Limb (tissue), 2 donors: ENCODE data around the gene NSL1.
"Not testable (repeated sequence)": the region's sequence is repeated elsewhere in the genome, so short reads cannot be mapped to it uniquely, and the experiment has no call there.

ENCODE experiments used
- DNase-seq, 2 donors: peaks; one replicate each; pipeline ENCODE4 v3.0.0-alpha.2; 2016; ENCODE audit errors: extremely low spot score in 2 of 2

Gene NSL1

DNA sequence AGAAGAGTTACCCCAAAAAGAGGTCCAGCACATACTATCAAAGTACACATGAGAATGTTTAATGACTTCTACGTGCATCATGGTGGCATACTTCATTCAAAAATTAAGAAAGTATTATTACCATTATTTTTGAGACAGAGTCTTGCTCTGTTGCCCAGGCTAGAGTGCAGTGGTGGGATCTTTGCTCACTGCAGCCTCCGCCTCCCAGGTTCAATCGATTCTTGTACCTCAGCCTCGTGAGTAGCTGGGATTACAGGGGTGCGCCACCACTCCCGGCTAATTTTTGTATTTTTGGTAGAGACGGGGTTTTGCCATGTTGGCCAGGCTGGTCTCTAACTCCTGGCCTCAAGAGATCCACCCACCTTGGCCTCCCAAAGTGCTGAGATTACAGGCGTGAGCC lies 79.6 kb downstream of the NSL1 start:
- not testable (repeated sequence) for DNase-seq

DNA sequence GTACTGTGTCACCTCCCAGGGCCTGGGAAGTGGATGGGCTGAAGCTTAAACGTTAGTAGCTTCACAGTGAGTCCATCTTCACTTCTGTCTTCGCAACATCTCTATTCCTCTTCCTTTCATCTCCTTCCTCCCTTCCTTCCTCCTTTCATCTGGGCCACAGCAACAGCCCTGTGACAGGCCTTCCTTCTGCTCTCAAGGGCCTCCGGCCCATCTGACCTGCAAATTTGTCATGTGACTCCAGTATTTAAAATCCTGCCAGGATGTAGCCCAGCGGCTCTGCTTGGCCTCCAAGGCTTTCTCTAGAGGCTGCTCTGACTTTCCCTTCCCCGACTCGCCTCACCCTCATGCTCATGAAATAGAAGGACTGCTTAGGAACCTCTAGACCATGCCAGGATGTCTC lies 81.0 kb downstream of the NSL1 start:
- no peak for DNase-seq

DNA sequence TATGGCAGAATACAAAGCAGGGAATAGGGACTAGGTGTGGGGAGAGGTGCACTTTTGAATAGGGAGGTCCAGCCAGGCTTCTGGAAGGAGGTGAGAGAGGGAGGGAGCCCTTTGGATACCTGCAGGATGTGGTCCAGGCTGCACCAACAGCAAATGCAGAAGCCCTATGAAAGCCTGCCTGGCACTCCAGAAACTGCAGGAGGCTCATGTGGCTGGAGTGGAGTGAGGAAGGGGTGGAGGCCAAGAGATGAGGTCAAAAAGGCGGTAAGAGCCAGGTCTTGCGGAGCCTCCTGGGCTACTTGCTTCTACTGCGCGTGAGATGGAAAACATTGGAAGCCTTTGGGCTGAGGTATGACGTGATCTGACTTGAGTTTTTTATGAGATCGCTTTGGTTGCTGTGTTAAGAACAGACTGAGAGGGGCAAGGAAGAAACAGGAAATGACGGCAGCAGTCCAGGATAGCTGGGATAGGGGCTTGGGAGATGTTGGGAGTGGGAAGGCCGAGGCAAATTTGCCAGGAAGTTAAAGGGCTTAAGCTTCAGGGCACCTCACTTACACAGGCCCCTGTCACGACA lies 87.5 kb downstream of the NSL1 start:
- no peak for DNase-seq

DNA sequence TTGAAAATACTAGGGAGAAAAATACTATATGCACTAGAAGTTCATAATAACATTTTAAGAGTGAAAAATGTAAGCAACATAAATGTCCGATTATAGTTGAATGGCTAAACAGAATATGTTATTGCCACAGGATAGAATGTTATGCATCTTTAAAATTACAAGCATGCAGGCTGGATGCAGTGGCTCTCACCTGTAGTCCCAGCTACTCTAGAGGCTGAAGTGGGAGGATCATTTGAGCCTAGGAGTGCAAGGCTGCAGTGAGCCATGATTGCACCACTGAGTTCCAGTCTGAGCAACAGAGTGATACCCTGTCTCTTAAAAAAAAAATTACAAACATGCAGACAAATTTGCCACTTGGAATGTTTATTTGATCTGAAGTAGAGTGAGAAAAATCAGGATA lies 88.9 kb downstream of the NSL1 start:
- DNase-seq: no peak

DNA sequence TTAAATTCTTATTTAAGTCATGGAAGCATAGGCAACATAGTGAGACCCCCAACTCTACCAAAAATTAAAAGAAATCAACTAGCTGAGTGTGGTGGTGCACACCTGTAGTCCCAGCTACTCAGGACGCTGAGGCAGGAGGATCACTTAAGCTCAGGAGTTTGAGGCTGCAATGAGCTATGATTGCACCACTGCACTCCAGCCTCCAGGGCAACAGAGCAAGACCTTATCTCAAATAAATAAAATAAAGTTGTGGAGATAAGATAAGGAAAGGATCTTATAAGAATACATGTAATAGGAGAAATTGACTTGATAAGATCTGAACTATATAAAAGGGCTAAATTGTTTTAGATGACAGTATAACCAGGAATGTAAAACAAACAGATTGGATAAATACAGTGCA lies 89.7 kb downstream of the NSL1 start:
- DNase-seq: no peak

DNA sequence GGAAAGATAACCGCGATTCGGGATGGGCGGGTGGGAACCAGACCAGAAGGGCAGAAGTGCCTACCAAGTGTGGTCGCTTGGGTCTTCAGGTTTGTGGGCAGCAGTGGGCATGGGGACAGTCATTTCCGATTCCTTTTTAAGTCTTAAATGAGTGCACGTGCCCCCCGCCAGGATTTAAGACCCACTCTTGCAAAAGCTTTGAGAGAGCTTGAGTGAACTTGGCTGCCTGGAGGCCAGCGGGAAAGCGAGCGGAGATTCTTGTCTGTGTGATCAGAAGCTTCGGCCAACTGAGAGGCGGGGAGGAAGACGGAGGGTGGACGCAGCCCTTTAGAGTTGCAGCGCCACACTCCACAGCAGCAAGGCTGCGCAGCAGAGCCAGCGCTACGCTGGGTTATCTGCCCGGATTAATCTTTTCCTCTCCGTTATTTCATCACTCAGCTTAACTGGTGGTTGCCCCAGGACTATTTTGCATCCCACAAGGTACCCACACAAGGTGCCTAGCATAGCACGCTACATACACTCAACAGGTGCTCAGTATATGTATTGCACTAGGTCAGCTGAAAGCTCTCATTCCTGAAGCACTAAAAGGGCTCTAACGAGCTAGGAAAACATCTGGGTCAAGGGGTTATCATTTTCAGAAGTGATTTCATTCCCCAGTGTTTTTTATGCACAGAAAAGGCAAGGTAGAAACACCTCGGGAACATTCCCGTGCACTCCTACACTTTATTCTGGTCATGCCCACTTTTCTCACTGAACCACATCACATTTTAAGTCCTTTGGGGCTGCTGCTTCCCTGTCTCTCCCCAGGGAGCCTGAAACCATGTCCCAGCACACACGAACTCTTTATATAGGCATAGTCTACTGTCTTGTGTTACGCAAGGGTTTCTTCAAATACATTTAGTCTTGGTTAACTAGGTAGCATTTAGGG lies 90.4 kb downstream of the NSL1 start:
- DNase-seq: peak; percentile 45 to 56

DNA sequence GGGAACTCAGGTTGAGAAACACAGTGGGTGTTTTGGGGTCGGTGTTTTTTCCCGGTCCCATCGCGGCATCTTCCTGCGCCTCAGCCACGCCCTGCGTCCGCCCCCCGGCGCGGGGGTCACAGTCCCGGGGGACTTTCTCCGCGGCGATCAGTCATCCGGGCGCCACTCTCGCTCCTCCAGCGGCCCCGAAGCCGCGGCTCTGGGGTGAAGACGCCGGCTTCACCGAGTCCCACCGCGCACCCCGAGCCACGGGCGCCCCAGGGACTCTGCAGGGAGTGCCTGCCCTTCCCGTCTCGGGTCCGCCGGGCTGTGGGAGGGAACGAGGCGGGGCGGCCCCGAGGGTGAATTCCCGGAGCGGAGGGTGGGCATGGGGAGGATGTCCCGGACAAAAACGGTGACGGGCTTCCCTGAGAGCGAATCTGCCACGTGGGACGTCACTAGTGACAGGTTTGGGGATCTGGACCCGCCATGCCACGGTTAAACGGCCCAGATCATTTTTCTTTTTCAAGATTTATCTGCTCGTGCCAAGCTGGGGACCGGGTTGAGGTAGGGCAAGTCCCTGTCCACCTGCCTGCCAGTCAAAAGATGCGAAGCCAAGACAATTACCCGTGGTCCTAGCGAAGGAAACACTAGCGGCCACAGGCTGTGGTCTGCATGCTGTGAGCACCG lies 91.2 kb downstream of the NSL1 start:
- peak in 1 of 2 donors; percentile 62 for DNase-seq

DNA sequence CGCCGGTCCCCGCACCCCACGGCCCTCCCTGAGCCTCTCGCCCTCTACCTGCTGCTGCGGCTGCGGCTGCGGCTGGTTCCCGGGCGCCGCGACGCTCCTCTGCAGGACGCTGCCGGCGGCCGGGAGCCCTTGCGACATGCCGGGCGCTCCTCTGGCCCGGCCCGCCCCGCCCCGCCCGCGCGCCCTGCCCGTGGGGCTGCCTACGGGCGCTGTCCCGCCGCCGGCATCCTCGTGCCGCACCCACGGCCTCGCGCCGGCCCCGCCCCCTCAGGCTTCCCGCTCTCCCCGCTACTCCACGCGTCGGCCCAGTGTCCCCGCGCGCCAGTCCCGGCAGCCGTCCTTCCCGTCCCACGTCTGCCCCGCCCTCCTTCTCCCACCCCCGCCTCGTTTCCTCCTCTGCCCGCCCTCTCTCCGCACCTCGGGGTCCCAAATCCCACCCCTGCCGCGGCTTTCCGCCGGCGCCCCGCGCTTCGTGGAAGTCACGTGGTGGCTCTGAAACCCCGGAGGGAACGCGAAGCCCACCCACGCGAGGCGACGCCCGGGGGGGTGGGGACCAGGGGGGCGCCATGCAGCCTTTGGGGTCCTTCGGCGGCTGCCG lies 91.9 kb downstream of the NSL1 start, which contains the start of gene BATF3:
TSS of gene BATF3 (minus strand) at position 216 of the 598 bp plus-strand sequence. CDS start at position 138, 78 bp downstream.
- peak; percentile 15 to 71 for DNase-seq

DNA sequence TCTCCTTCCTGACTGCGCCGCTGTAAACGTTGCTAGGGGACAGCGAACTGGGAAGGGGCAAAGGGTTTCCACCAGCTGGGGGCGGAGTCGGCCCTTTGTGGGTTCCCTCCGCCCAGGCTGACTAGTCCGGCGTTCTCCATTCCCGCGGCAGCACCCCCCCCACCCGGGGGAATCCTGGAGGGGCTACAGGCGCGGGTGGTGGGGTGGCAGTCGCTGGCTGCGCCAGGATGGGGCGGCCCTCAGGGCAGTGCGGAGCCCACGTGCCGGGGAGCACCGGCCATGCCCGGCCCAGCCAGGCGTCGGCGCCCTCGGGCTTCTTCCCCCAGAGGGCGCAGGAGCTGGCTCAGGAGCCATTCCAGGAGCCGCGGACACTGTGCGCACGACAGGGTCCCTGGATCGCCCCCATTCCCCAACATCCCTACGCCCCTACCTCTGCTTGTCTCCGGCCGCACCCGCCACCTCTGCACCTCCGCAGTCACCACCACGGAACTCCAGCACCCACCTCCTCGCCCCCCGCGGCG lies 92.4 kb downstream of the NSL1 start:
- DNase-seq: peak in 1 of 2 donors; percentile 65

DNA sequence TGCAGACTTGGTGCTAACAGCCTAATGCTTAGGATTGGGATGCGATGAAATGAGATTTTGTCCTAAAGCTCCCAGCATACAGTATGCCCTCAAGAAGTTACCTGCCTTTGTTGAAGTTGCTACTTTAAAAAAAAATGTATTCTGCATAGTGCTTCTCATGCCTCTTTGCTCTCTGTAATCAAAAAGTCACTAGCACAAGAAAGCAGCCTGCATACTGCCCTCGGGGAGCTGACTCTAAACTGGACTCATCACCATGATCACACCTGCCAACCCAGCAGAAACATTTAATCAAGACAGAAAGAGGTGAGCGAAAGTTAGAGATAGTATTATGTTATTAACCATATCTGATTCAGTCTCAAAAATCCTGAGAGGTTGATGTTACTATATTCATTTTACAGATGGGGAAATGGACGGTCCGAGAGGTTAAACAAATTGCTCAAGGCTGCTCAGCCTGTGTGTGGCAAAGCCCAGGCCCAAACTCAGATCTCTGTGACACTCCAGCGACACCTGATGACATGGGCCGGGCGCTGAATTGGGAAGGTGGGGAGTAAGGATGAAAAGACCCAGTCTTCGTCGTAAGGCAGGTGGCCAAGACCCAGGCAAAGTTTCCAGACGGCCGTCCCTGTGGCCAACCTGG lies 93.0 kb downstream of the NSL1 start:
- no peak for DNase-seq

DNA sequence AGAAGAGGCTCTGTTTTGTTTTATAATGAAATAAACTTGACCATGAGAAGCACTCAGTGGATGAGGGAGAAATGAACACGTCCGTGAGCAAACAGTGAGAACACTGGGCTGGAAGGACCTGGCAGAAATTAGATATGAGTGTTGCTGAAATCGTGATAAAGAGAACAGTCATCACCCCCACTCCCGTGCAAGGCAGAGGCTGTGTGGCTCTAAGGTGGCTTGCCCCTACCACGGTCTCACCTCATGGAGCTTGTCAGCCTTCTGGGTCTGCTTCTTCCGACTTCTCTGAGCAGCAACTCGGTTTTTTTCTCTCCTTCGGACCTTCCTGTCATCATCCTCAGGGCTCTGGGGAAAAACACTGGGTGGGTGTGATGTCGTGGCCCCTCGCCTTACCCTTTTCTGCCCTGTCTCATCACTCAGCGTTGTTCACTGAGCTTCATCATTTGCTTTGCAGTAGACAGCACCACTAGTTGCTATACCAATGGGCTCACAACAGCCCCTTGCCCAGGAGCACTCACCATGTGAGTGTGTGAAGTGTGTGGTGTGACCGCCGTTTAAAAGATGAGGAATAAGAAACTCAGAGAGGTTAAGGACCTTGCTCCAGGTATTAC lies 94.8 kb downstream of the NSL1 start:
- no peak for DNase-seq

DNA sequence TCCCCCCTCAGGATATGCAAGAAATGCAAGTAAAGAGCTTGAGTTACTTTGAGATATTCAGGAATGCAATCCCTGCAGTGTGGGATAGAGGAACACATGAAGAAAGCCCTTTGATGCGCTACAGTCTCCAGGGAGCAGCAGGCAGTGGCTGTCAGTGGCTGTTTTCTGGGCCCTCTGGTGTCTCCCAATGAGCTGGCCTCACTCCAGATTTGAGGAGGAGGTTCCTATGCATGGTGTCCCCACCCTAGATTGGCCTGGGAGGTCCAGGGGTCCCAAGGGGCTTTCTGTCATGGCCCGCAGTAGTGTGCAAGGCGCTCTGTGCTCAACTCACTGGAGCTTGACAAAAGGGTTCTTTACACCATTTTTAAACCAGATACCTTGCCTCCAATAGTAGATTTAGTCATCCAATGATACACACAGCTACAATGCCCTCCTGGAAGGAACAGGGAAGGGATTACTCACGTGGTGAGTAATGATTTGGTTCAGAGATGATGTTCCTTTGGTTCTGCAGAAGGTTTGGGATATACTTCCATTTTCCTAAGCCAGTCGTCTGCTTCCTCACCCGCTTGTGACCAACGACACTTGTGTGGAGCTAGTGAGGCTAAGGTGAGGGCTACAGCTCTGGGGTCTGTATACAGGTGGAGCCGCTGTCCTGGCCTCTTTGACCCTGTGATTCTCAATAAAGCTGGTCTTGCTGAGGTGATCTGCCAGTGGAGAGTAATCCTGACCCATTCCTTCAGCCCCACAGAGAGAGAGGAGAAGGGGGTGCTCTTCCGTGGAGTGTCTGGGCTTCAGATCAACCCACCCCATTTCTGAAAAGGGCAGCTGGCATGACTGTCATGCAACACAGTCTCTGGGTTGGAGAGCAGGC lies 98.6 kb downstream of the NSL1 start:
- DNase-seq: no peak

DNA sequence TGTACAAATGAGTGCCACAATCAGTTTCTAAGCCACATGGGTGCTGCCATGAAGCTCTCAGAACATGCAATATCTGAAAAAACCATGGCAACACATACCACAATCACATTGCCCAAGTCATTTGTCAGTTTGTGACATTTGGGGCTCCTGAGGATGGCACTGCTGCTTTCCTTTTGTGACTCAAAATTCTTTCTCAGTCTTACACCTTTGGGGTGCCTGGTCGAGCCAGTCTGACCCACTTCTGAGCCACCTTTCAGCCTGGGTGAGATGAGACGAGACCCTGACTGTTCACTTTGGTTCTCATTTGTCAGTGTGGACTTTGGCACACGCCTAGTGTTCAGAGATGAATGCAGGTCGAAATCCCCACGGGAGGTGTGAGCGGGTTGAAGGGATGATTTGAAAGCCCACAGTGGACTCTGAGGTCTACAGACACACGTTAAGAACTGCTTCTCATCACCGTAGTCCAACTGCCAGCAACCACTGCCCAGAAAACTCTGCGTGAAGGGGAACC lies 100.0 kb downstream of the NSL1 start:
- DNase-seq: no peak

DNA sequence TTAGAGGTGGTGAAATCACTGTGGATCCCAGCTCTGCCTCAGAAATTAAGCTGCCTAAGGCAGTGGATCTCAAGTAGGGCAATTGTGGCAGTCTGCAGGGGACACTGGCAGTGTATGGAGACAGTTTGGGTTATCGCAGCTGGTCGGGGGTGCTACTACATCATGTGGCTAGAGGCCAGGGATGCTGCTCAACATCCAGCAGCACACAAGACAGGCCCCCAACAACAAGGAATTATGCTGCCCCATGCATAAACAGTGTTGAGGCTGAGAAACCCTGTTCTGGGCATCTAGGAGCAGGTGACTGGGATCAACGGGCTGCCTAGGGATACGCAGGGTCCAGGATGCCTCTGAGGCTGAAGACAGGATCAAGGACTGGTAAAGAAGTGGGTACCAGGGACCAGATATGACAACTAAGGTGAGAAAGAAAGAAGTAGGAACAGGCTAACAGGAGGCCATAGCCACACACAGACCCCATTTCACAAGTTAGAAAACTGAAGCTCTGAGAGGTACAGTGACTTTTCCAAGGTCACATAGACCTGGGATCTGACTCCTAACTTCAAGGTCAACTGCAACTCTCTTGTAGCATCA lies 100.7 kb downstream of the NSL1 start:
- no peak for DNase-seq

DNA sequence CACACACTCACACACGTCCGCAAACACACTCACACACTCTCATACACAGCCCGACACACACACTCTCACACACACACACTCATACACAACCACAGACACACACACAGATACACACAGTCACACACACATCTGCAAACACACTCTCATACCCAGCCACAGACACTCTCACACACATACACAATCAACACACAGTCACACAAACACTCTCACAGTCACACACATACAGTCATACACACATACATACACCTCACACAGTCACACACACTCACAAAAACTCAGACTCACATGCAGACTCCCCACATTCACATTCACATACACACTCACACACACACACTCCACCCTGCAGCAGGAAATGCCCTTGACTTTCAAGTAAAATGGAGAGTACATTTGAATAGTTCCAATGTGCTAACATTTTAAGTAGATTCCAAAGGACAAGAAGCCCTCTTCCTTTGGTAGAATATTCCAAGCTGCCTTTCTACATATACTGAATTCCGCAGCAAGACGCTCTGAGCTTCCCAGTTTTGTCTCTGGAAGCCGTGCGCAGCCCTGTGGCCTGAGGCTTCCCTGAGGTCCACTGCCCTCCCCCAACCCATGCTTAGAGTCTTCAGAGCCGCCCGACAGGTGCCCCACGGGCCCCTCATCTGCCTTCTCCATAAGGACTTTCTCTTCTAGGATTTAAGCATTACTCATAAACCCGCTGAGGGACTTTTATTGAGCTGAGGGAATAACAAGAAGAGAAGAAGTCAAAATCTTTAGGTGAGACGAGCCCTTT lies 101.6 kb downstream of the NSL1 start:
- DNase-seq: no peak

DNA sequence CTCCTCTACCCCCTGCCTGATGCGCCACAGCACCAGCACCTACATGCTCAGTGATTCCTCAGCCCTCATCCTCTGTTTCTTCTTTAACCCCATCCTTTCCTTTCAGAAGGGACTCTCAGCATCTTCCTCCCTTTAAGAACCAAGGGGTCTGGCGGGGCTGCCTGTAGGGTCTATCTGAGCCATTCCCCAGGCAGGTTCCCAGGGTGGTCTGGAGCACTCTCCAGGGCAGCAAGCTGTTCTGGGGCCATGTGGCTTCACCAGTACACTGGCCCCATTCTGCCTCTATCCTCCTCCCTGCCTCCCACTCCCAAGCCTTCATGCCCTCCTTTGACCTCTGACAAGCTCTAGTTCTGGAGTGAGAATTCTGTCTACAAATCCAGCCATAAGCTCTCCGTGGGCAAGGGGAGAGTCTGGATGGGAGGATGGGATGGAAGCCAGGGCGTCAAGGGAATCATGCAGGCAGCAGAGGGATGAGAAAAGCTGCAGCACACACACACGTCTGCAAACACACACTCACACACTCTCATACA lies 102.3 kb downstream of the NSL1 start:
- no peak for DNase-seq

DNA sequence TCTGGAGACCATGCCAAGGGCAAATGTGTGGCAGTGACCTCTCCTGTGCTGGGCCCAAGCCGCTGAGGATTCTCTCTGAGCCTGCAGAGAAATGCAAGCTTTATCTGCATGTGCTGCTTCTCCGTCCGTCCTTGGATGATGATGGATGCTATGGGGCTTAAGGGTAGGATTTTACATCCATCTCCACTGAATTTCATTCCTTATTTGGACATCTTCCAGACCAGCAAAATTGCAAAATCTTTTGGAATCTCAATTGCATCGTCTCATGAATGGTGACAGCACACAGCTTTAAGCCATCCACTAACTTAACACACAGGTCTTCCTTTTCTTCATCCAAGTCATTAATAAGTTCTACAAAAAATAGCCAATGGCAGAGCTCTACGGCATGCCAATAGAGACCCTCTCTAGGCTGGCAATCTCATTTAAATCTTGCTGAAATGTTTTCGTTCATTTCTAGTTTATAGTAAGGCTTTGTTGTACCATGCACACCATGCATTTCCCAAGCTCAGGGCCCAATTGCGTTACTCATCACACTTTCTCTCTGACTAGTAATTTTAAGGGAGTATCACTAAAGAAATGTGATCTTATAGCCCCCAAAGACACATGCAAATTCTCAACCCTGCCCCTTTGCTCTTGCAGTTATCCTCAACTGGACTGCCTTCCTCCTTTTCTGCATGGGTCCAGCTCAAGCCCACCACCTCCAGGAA lies 103.1 kb downstream of the NSL1 start:
- DNase-seq: no peak

DNA sequence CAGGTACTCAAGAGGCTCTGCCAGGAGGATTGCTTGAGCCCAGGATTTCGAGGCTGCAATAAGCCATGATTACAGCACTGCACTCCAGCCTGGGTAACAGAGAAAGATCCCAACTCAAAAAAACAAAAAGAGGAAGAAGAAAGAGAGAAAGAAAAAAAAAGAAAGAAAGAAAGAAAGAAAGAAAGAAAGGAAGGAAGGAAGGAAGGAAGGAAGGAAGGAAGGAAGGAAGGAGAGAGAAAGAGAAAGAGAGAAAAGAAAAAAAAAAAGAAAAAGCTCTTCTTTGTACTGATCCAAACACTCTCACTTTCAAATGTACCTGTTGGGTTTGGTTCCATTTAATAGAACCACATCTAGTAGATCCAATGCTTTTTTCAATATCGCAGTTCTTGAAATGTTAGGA lies 103.8 kb downstream of the NSL1 start:
- no peak for DNase-seq
